HG03342 (cell line): ENCODE data around the gene MPP4.

ENCODE experiments used
- ATAC-seq: cut with Tn5 transposase; IDR thresholded peaks from one replicate; pipeline ENCODE4 v1.9.1; 2021; ENCODE audit warnings: mild to moderate bottlenecking, moderate library complexity; ENCODE audit not compliant: unreplicated experiment

MPP4 gene

DNA sequence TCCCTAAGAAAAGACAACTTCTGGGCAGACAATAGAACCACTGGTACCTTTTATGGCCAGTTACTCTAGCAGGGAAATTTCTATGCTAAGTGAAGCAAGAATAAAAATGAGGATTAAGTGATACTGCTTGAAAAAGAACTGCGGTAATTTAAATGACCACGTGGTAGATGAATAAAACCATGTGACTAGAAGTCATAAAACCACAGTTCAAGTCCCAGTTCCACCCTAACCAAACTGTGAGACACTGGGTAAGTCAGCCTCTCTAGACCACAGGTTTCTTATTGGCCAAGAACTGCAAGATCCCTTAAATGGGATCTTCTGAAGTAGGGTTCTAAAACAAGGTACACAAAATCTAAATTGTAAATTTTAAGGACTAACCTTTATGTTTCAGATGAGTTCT is 67.9 kb downstream of the MPP4 start:
- ATAC-seq = no peak

DNA sequence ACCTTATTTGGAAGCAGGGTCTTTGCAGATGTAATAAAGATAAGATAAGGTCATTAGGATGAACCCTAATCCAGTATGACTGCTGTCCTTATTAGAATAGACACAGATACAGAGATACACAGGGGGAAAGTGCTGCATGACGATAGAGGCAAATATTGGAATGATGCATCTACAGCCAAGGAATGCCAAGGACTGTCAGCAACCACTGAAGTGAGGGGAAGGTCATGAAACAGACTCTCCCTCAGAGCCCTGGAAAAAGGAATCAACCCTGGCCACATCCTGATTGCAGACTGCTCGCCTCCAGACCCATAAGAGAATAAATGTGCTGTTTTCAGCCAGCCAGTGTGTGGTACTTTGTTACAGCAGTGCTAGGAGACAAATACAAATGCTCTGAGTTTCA is 69.9 kb downstream of the MPP4 start:
- ATAC-seq = no peak

DNA sequence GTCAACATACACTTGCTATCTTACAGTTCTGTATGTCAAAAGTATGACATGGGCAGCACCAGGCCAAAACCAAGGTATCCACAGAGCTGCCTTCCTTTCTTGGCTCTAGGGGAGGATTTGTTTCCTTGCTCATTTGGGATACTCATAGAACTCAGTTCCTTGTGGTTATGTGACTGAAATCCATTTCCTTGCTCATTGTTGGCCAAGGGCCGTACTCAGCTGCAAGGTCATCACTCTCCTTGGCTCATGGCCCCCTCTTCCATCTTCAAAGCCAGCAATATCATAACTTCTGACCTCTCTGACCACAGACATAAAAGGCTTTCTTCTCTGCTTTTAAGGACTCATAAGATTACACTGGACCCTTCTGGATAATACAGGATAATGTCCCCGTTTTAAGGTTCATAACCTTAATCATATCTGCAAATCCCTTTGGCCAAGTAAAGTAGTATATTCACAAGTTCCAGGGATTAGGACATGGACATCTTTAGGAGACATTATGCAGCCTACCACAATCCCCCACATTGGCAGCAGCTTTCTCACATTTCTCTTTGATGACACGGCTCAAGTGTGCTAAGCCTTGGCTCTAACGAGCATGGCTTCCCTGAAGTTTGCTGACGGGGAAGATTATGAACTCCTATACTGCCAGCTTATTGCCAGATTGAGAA is 76.0 kb downstream of the MPP4 start:
- no peak for ATAC-seq

GRCh38 chr2:201621293-201621999 is 77.0 kb downstream of the MPP4 start:
- no peak for ATAC-seq

GRCh38 chr2:201618744-201619662 is 79.4 kb downstream of the MPP4 start:
- ATAC-seq = no peak

DNA sequence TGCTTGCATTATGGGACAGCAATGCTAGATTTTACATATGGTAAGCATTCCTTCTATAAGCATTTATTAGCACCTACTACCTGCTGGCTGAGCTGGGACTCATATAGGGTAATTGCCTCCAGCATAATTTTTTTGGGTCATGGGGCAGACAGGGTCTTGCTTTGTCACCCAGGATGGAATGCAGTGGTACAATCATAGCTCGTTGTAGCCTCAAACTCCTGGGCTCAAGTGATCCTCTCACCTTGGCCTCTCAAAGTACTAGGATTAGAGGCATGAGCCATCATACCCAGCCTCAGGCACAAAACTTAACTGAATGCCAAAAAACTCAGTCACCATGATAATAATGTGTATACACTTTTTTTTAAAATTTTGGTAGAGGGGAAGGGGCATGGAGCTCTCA is 90.4 kb downstream of the MPP4 start:
- ATAC-seq = no peak

GRCh38 chr2:201607568-201607967 is 90.9 kb downstream of the MPP4 start:
- no peak for ATAC-seq

GRCh38 chr2:201600906-201601305 is 97.5 kb downstream of the MPP4 start:
- no peak for ATAC-seq

GRCh38 chr2:201597397-201597796 is 101.0 kb downstream of the MPP4 start:
- no peak for ATAC-seq
